A673 (cell line): ENCODE results near the gene VGLL3.

Experiments used
- CTCF ChIP-seq: fragments of 300-800, 200-600 bp; sonication (generic); conservative IDR thresholded peaks from 2 replicates; pipeline ENCODE4 v1.5.1; 2017; ENCODE audit warnings: low read depth, mild to moderate bottlenecking, antibody characterized with exemption, low read length, moderate library complexity, mixed read lengths
- EZH2 ChIP-seq: fragments of 200-600 bp; sonication (generic); IDR thresholded peaks from 2 replicates; pipeline ENCODE4 v1.6.1; 2017; ENCODE audit warnings: borderline replicate concordance, low read depth, mild to moderate bottlenecking, mixed read lengths, antibody characterized with exemption, low read length; ENCODE audit not compliant: poor library complexity, severe bottlenecking

GRCh38 chr3:86921971-86922680 lies 68.8 kb downstream of the VGLL3 start:
- TF ChIP-seq CTCF (no peak), EZH2 (no peak)
